Activated naive CD8-positive, alpha-beta T cell treated with anti-CD3 and anti-CD28 coated beads, Interleukin-2, amount 10 ng/mL, durations not matched to agents 7 days and 5 days (primary cell): Measurements from ENCODE around the gene HYPK. TPM values are rescaled to one million over a fixed set of nuclear protein-coding genes. Genes with fewer than 3 reads are reported as not detected.

Experiments used
- ATAC-seq: fragments of 150-1000 bp; cut with Tn5 transposase; one replicate; pipeline ENCODE4 v1.10.0; 2021; ENCODE audit warnings: low read depth, moderate library complexity
- POLR2A ChIA-PET: fragments of 350-600 bp; sonication (Branson Sonifier 250); formaldehyde crosslinking; loops from one replicate; lab custom pipeline; 2021; ENCODE audit warnings: antibody characterized with exemption; lab: Charles Lee
- DNase-seq: peaks from one replicate; pipeline ENCODE4 v3.0.0; 2021
- H3K27ac Mint-ChIP-seq: one replicate; pipeline ENCODE4 v1.8.0; 2022; ENCODE audit warnings: mild to moderate bottlenecking, mixed read lengths
- H3K27me3 Mint-ChIP-seq: one replicate; pipeline ENCODE4 v1.8.0; 2022; ENCODE audit warnings: mild to moderate bottlenecking, moderate library complexity, mixed read lengths
- H3K36me3 Mint-ChIP-seq: one replicate; pipeline ENCODE4 v1.8.0; 2021; ENCODE audit warnings: mild to moderate bottlenecking, mixed read lengths
- H3K4me1 Mint-ChIP-seq: one replicate; pipeline ENCODE4 v1.8.0; 2021; ENCODE audit warnings: mixed read lengths
- H3K4me3 Mint-ChIP-seq: one replicate; pipeline ENCODE4 v1.8.0; 2022; ENCODE audit warnings: mild to moderate bottlenecking, moderate library complexity, mixed read lengths
- H3K9me3 Mint-ChIP-seq: one replicate; pipeline ENCODE4 v1.8.0; 2021; ENCODE audit warnings: mixed read lengths
- total RNA-seq, 2 experiments: library from RNA; stranded (reverse); gene quantifications; one replicate each; pipeline ENCODE4 v1.2.3, GENCODE V29; 2021

Gene HYPK
- total RNA-seq, 2 experiments from 2014 or later, result 17.2 to 18.3 TPM

GRCh38 chr15:43777267-43777914 lies 23.0 kb upstream of the HYPK start:
- Mint-ChIP-seq H3K9me3 (no peaks in the 10 kb centered on the region), H3K27ac (peak overlapping the region; percentile 93), H3K4me1 (peaks cover 13% of the 10 kb centered on the region), H3K36me3 (peaks cover 5% of the 10 kb centered on the region), H3K27me3 (no peaks in the 10 kb centered on the region), H3K4me3 (peak overlapping the region; percentile 91)
- ATAC-seq (peak; percentile 87), DNase-seq (peak; percentile 88)
- POLR2A ChIA-PET, result interaction anchor here (0.6 to 5.8 kb wide), 10 partner anchors 8 to 267 kb away, joined by 3 to 80 read pairs (median 8); partner anchors contain the start of genes HYPK, MFAP1, PDIA3 and SERF2

DNA sequence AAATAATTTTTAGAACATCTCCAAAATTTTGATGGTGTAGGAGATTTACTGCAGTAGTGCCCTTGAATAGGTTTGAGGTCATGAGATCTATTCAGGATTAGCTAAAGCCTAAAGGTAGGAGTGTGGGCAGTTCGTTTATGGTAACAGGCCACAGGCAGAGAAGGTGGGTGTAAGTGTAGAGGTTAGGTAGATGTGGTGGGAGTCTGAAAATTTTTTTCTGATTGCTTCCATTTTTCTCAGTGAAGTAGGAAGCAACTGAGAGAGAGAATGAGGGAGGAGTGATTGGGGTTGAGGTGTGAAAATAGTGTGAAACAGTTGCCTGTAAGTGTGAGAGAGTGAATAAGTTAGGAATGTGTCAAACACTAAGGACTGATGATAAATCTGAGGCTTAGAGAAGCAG lies 21.4 kb upstream of the HYPK start:
- Mint-ChIP-seq H3K4me3 (peak overlapping the region; percentile 24), H3K9me3 (no peaks in the 10 kb centered on the region), H3K36me3 (peaks cover 2% of the 10 kb centered on the region), H3K27ac (peak overlapping the region; percentile 37), H3K4me1 (peaks cover 13% of the 10 kb centered on the region), H3K27me3 (no peaks in the 10 kb centered on the region)
- ATAC-seq, result no peak
- POLR2A ChIA-PET, result interaction anchor here (0.6 to 5.8 kb wide), 2 partner anchors 12 to 1200 kb away, joined by 3 to 80 read pairs; partner anchors contain the start of gene SERF2
- DNase-seq, result no peak

- Mint-ChIP-seq H3K4me1 (peaks cover 19% of the 10 kb centered on the region), H3K27me3 (no peaks in the 10 kb centered on the region), H3K27ac (no peak overlapping the region), H3K9me3 (no peaks in the 10 kb centered on the region), H3K4me3 (no peak overlapping the region), H3K36me3 (peaks cover 7% of the 10 kb centered on the region)
- DNase-seq, result no peak
- no peak for ATAC-seq
- POLR2A ChIA-PET, result interaction anchor here (0.6 to 6.9 kb wide), 2 partner anchors 12 to 1225 kb away, joined by 5 to 80 read pairs; partner anchors contain the start of gene ELL3
These were observed 11.0 kb upstream of the HYPK start for GRCh38 chr15:43789409-43789808.

GRCh38 chr15:43791993-43792760 lies 8.2 kb upstream of the HYPK start, which contains the start of gene SERF2:
TSS of gene SERF2 (plus strand) at chr15:43792320. CDS start at chr15:43792377, 57 bp downstream.
- H3K9me3 Mint-ChIP-seq, result no peaks in the 10 kb centered on the region

GRCh38 chr15:43792761-43793476 lies 7.5 kb upstream of the HYPK start:
- H3K27me3 Mint-ChIP-seq, result no peaks in the 10 kb centered on the region
- no peaks in the 10 kb centered on the region for H3K9me3 Mint-ChIP-seq
- peak overlapping the region; percentile 90 for H3K4me3 Mint-ChIP-seq
- H3K27ac Mint-ChIP-seq, result peak overlapping the region; percentile 94
- peaks cover 23% of the 10 kb centered on the region for H3K36me3 Mint-ChIP-seq
- POLR2A ChIA-PET, result interaction anchor here (0.7 to 6.9 kb wide), 10 partner anchors 8 to 282 kb away, joined by 3 to 80 read pairs (median 4); partner anchors contain the start of genes ELL3, HYPK, MFAP1 and SERINC4
- ATAC-seq (peak; percentile 5), DNase-seq (peak; percentile 45)
- H3K4me1 Mint-ChIP-seq, result peaks cover 37% of the 10 kb centered on the region

More at GRCh38 chr15:43791993-43792760, 8.2 kb upstream of the HYPK start, which contains the start of gene SERF2:
- peak within 1 kb of the TSS; percentile 90 for H3K4me3 Mint-ChIP-seq
- peak within 1 kb of the TSS; percentile 94 for H3K27ac Mint-ChIP-seq
- H3K27me3 Mint-ChIP-seq, result no peaks in the 10 kb centered on the region
- H3K36me3 Mint-ChIP-seq, result peaks cover 23% of the 10 kb centered on the region
- POLR2A ChIA-PET, result interaction anchor here (0.7 to 6.9 kb wide), 9 partner anchors 9 to 44 kb away, joined by 3 to 80 read pairs (median 5); partner anchors contain the start of genes ELL3, HYPK, MFAP1 and SERINC4
- ATAC-seq, result peak; percentile 96
- H3K4me1 Mint-ChIP-seq, result peaks cover 37% of the 10 kb centered on the region
- DNase-seq, result peak; percentile 98

- ATAC-seq (no peak), DNase-seq (no peak)
- no peaks in the 10 kb centered on the region for H3K9me3 Mint-ChIP-seq
- POLR2A ChIA-PET, result interaction anchor here (0.7 to 6.9 kb wide), 9 partner anchors 7 to 283 kb away, joined by 3 to 80 read pairs (median 5); partner anchors contain the start of genes ELL3, HYPK, MFAP1 and SERINC4
- H3K4me1 Mint-ChIP-seq, result peaks cover 42% of the 10 kb centered on the region
- peak overlapping the region; percentile 90 for H3K4me3 Mint-ChIP-seq
- peaks cover 27% of the 10 kb centered on the region for H3K36me3 Mint-ChIP-seq
- H3K27ac Mint-ChIP-seq, result peak overlapping the region; percentile 94
- no peaks in the 10 kb centered on the region for H3K27me3 Mint-ChIP-seq
These were observed 6.8 kb upstream of the HYPK start for GRCh38 chr15:43793647-43794046.

GRCh38 chr15:43794269-43795037 lies 5.9 kb upstream of the HYPK start:
- Mint-ChIP-seq H3K4me3 (peak overlapping the region; percentile 90), H3K27me3 (no peaks in the 10 kb centered on the region), H3K4me1 (peaks cover 46% of the 10 kb centered on the region), H3K27ac (peak overlapping the region; percentile 49), H3K9me3 (no peaks in the 10 kb centered on the region), H3K36me3 (peaks cover 33% of the 10 kb centered on the region)
- POLR2A ChIA-PET, result interaction anchor here (0.5 to 4.0 kb wide), 3 partner anchors 30 to 1069 kb away, joined by 3 to 22 read pairs (median 17); partner anchors contain the start of gene MFAP1
- DNase-seq (no peak), ATAC-seq (no peak)

GRCh38 chr15:43795197-43795596 lies 5.2 kb upstream of the HYPK start:
- DNase-seq, result no peak
- no peaks in the 10 kb centered on the region for H3K27me3 Mint-ChIP-seq
- H3K4me1 Mint-ChIP-seq, result peaks cover 53% of the 10 kb centered on the region
- no peak for ATAC-seq
- H3K36me3 Mint-ChIP-seq, result peaks cover 38% of the 10 kb centered on the region
- H3K9me3 Mint-ChIP-seq, result no peaks in the 10 kb centered on the region
- POLR2A ChIA-PET, result interaction anchor here (0.5 to 4.0 kb wide), 2 partner anchors 29 to 1070 kb away, joined by 3 to 17 read pairs; partner anchors contain the start of gene MFAP1
- peak overlapping the region; percentile 12 for H3K27ac Mint-ChIP-seq
- peak overlapping the region; percentile 13 for H3K4me3 Mint-ChIP-seq

GRCh38 chr15:43795997-43796396 lies 4.4 kb upstream of the HYPK start:
- no peaks in the 10 kb centered on the region for H3K27me3 Mint-ChIP-seq
- peaks cover 56% of the 10 kb centered on the region for H3K4me1 Mint-ChIP-seq
- no peaks in the 10 kb centered on the region for H3K9me3 Mint-ChIP-seq
- H3K27ac Mint-ChIP-seq, result peak overlapping the region; percentile 4
- peaks cover 42% of the 10 kb centered on the region for H3K36me3 Mint-ChIP-seq
- POLR2A ChIA-PET, result interaction anchor here (4.0 kb wide), 1 partner anchor 28 kb away, joined by 17 read pairs; the partner anchor contains the start of gene MFAP1
- H3K4me3 Mint-ChIP-seq, result no peak overlapping the region
- DNase-seq (no peak), ATAC-seq (no peak)

DNA sequence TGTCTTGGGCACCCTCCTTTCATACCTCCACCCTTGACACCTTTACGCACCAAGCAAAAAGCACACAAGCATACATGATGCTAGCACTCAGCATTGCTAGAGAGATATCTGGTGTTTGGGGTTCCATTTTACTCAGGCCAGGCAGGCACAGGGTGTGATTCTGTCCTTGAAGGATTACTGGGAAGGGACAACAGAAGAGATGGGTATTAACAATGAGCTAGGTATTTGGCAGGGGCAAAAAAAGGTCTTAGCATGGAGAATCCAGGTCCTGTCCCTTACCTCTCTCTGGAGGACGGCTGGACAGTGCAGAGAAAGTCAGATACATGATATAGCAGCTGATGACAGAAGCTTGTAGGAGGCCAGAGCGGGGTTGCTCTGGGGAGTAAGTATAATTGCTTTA lies 3.8 kb upstream of the HYPK start:
- Mint-ChIP-seq H3K4me1 (peaks cover 59% of the 10 kb centered on the region), H3K9me3 (no peaks in the 10 kb centered on the region), H3K27ac (peak overlapping the region; percentile 4), H3K36me3 (peaks cover 47% of the 10 kb centered on the region), H3K4me3 (no peak overlapping the region), H3K27me3 (no peaks in the 10 kb centered on the region)
- no peak for DNase-seq
- POLR2A ChIA-PET, result interaction anchor here (0.5 to 4.0 kb wide), 2 partner anchors 28 to 72 kb away, joined by 3 to 17 read pairs; partner anchors contain the start of gene MFAP1
- no peak for ATAC-seq

DNA sequence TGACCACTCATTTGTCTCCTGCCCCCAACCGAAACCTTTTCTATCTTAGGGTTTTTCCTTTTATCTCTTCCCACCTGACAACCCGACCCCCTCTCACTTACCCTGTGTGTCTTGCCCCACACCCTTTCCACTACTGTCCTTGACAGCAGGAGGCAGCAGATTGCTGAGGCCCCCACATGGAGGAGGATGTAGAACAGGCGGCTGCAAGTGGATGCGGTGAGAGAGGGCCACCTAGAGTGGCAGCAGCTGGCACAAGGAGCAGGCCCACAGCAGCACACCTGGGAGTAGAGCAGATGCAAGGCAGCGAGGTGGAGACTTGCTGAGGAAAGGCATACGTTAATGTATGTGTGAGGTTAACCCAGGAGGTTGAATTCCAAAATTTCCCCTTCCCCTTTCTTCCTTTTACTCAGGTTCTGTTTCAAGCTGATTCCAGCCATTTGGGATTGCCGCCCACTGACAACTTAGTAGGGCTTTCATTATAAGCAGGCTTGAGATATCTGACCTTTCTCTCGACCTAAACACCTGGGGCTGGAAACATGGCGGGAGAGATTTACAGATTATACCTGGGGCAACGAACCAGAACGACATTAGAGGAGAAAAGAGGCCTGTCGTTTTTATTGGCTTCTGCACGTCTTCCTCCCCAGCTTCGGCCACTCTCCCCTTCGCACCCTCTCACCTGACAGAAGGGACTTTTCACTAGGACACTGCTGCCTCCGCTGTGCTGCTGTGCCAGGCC lies 1.0 kb upstream of the HYPK start:
- H3K4me1 Mint-ChIP-seq, result peaks cover 48% of the 10 kb centered on the region
- DNase-seq, result no peak

More for the DNA sequence above, 1.0 kb upstream of the HYPK start:
- no peak for ATAC-seq
- peak overlapping the region; percentile 99 for H3K27ac Mint-ChIP-seq
- H3K9me3 Mint-ChIP-seq, result no peaks in the 10 kb centered on the region
- H3K4me3 Mint-ChIP-seq, result no peak overlapping the region
- H3K27me3 Mint-ChIP-seq, result no peaks in the 10 kb centered on the region
- peaks cover 48% of the 10 kb centered on the region for H3K36me3 Mint-ChIP-seq
- POLR2A ChIA-PET, result interaction anchor here (1.7 to 2.5 kb wide), 7 partner anchors 8 to 38 kb away, joined by 6 to 27 read pairs (median 15); partner anchors contain the start of genes ELL3, MFAP1, SERF2 and WDR76
